ENCODE data around the gene CDH13. TPM values are rescaled to one million over a fixed set of nuclear protein-coding genes. Genes with fewer than 3 reads are reported as not detected.

CDH13 gene
- polyA plus RNA-seq, 2 of the 4 experiments (the other 2 are of a cell fraction): not detected

DNA sequence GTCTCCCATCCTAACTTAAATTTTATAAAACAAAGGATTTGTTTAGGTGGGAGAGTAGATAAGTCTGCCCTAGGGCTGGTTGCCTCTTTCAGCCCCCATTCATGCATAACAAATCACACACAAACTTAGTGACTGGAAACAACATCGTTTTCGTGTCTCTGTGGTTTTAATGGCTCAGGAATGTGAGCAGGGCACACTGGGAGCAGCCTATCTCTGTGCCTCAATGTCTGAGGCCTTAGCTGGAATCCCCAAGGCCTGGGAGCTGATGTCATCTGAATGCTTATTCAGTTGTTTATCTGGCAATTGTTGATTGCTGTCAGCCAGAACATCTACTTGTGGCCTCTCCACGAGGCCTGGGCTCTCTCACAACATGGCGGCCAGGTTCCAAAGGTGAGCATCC, 1079.1 kb downstream of the CDH13 start:
- H3K4me1 ChIP-seq: no peaks in the 10 kb centered on the region
- ChIA-PET CTCF (no interaction called here), POLR2A (no interaction called here)
- ATAC-seq (no peak), DNase-seq (ENCODE audit: low read depth in 1 of 2, low spot score in 1 of 2) (no peak), FAIRE-seq (no peak)
- no peaks in the 10 kb centered on the region for H3K9me3 ChIP-seq
- TF ChIP-seq ZC3H11A (IDR thresholded peaks at IDR 0.05): no peak
- no peak for TF ChIP-seq HDAC2 (IDR thresholded peaks at IDR 0.05)
- WGBS (ENCODE audit: missing lambda C conversion rate): 14% methylated on average over 4 of the region's 4 CpGs
- H3K4me3 ChIP-seq: no peak overlapping the region
- H3K4me2 ChIP-seq: no peak overlapping the region
- H3K27ac ChIP-seq: no peak overlapping the region

DNA sequence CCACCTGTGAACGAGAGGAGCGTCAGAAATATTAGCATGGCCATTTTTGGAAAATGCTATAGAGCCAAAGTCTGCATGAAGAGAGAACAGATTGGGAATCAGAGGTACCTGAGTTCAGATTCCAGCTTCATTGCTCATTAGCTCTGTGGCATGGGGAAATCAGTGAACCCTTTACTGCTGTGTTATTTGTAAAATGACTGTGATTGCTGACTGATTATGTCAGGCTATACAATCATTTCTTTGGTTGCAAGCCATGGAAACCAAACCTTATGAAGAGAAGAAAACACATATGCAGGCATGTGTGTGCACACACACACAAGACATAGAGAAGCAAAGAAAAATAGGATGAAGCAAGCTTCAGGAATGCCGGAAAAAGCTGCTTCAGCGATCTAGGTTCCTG, 1079.6 kb downstream of the CDH13 start:
- ChIA-PET POLR2A (no interaction called here), CTCF (no interaction called here)
- ATAC-seq (no peak), FAIRE-seq (no peak), DNase-seq (ENCODE audit: low read depth in 1 of 2, low spot score in 1 of 2) (no peak)
- TF ChIP-seq CEBPB (IDR thresholded peaks at IDR 0.05) (no peak), EP300 (IDR thresholded peaks at IDR 0.05) (no peak), ZC3H11A (IDR thresholded peaks at IDR 0.05) (no peak), KDM1A (IDR thresholded peaks at IDR 0.05; ENCODE audit: low read depth) (no peak), CHD2 (IDR thresholded peaks at IDR 0.05; ENCODE audit: low read length, partially characterized antibody) (no peak), ZFP36 (IDR thresholded peaks at IDR 0.05; ENCODE audit: borderline replicate concordance, partially characterized antibody) (no peak), EHMT2 (IDR thresholded peaks at IDR 0.05; ENCODE audit: low read depth) (no peak), NR3C1 (IDR thresholded peaks at IDR 0.05) (no peak), HOXA7 (CRISPR knock-in tag; IDR thresholded peaks at IDR 0.05) (no peak), RCOR1 (IDR thresholded peaks at IDR 0.05; ENCODE audit: low read depth, low read length) (no peak), JUN (IDR thresholded peaks at IDR 0.05) (no peak), HOXB5 (CRISPR knock-in tag; IDR thresholded peaks at IDR 0.05) (no peak), MYC (IDR thresholded peaks at IDR 0.05; ENCODE audit: borderline replicate concordance, low read length) (no peak), POLR2A (IDR thresholded peaks at IDR 0.05; ENCODE audit: low read length) (no peak), ESRRA (IDR thresholded peaks at IDR 0.05; ENCODE audit: borderline replicate concordance, low read length) (no peak), TP53 (CRISPR knock-in tag; IDR thresholded peaks at IDR 0.05) (no peak)
- TF ChIP-seq, protein P1, sequence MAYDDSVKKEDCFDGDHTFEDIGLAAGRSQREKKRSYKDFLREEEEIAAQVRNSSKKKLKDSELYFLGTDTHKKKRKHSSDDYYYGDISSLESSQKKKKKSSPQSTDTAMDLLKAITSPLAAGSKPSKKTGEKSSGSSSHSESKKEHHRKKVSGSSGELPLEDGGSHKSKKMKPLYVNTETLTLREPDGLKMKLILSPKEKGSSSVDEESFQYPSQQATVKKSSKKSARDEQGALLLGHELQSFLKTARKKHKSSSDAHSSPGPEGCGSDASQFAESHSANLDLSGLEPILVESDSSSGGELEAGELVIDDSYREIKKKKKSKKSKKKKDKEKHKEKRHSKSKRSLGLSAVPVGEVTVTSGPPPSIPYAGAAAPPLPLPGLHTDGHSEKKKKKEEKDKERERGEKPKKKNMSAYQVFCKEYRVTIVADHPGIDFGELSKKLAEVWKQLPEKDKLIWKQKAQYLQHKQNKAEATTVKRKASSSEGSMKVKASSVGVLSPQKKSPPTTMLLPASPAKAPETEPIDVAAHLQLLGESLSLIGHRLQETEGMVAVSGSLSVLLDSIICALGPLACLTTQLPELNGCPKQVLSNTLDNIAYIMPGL (CRISPR knock-in tag; IDR thresholded peaks at IDR 0.05; ENCODE audit: borderline replicate concordance): no peak
- TF ChIP-seq, protein P2, sequence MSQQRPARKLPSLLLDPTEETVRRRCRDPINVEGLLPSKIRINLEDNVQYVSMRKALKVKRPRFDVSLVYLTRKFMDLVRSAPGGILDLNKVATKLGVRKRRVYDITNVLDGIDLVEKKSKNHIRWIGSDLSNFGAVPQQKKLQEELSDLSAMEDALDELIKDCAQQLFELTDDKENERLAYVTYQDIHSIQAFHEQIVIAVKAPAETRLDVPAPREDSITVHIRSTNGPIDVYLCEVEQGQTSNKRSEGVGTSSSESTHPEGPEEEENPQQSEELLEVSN (IDR thresholded peaks at IDR 0.05; ENCODE audit: borderline replicate concordance, low read depth): no peak
- TF ChIP-seq, protein P3, sequence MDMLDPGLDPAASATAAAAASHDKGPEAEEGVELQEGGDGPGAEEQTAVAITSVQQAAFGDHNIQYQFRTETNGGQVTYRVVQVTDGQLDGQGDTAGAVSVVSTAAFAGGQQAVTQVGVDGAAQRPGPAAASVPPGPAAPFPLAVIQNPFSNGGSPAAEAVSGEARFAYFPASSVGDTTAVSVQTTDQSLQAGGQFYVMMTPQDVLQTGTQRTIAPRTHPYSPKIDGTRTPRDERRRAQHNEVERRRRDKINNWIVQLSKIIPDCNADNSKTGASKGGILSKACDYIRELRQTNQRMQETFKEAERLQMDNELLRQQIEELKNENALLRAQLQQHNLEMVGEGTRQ (IDR thresholded peaks at IDR 0.05): no peak
- no peak overlapping the region for H3K4me2 ChIP-seq
- no peaks in the 10 kb centered on the region for H3K9me3 ChIP-seq
- 40% methylated on average over 4 of the region's 4 CpGs for WGBS (ENCODE audit: missing lambda C conversion rate)
- H3K4me3 ChIP-seq: no peak overlapping the region
- H3K27ac ChIP-seq: no peak overlapping the region
- H3K4me1 ChIP-seq: no peaks in the 10 kb centered on the region

DNA sequence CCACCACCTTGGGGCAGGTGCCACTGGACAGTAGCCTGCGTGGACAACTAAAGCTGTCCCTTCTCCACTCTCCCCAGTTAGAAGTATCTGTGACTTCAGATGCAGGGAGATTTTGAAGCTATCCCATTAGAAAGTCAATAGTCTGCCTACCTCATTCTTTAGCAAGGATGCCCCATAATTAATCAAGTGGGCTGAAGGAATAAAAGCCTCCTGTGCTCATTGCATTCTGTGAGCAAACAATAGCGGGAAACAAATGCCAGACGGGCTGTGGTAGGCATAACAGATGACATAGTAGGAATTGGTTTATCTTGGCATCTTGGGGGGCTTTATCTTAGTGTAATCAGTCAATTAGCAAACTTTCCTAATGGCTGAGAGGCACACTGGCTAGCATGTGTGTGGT, 1084.3 kb downstream of the CDH13 start:
- POLR2A ChIA-PET: no interaction called here
- H3K9me3 ChIP-seq: no peaks in the 10 kb centered on the region
- DNase-seq (ENCODE audit: low read depth in 1 of 2, low spot score in 1 of 2) (no peak), FAIRE-seq (no peak), ATAC-seq (no peak)
- CTCF ChIA-PET: no interaction called here
- no peak overlapping the region for H3K27ac ChIP-seq
- no peak overlapping the region for H3K4me3 ChIP-seq
- WGBS (ENCODE audit: missing lambda C conversion rate): 2% methylated on average over 3 of the region's 3 CpGs
- no peaks in the 10 kb centered on the region for H3K4me1 ChIP-seq
- H3K4me2 ChIP-seq: no peak overlapping the region
- TF ChIP-seq GATA3 (IDR thresholded peaks at IDR 0.05; ENCODE audit: borderline replicate concordance): no peak
- TF ChIP-seq, protein P4, sequence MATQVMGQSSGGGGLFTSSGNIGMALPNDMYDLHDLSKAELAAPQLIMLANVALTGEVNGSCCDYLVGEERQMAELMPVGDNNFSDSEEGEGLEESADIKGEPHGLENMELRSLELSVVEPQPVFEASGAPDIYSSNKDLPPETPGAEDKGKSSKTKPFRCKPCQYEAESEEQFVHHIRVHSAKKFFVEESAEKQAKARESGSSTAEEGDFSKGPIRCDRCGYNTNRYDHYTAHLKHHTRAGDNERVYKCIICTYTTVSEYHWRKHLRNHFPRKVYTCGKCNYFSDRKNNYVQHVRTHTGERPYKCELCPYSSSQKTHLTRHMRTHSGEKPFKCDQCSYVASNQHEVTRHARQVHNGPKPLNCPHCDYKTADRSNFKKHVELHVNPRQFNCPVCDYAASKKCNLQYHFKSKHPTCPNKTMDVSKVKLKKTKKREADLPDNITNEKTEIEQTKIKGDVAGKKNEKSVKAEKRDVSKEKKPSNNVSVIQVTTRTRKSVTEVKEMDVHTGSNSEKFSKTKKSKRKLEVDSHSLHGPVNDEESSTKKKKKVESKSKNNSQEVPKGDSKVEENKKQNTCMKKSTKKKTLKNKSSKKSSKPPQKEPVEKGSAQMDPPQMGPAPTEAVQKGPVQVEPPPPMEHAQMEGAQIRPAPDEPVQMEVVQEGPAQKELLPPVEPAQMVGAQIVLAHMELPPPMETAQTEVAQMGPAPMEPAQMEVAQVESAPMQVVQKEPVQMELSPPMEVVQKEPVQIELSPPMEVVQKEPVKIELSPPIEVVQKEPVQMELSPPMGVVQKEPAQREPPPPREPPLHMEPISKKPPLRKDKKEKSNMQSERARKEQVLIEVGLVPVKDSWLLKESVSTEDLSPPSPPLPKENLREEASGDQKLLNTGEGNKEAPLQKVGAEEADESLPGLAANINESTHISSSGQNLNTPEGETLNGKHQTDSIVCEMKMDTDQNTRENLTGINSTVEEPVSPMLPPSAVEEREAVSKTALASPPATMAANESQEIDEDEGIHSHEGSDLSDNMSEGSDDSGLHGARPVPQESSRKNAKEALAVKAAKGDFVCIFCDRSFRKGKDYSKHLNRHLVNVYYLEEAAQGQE (IDR thresholded peaks at IDR 0.05): no peak
- no peak for TF ChIP-seq RARB (CRISPR knock-in tag; IDR thresholded peaks at IDR 0.05)
- TF ChIP-seq POLR2AphosphoS2 (conservative IDR thresholded peaks at IDR 0.05; ENCODE audit: low read length): no peak
- TF ChIP-seq CEBPB (IDR thresholded peaks at IDR 0.05): no peak
- TF ChIP-seq MAZ (IDR thresholded peaks at IDR 0.05; ENCODE audit: borderline replicate concordance, low read depth, low read length): no peak
- TF ChIP-seq EP300 (IDR thresholded peaks at IDR 0.05): no peak
- no peak for TF ChIP-seq RAD21 (conservative IDR thresholded peaks at IDR 0.05 in 1 of 2, IDR thresholded peaks at IDR 0.05 in 1 of 2)
- TF ChIP-seq ZNF302 (CRISPR knock-in tag; IDR thresholded peaks at IDR 0.05): no peak
- TF ChIP-seq, protein P5, sequence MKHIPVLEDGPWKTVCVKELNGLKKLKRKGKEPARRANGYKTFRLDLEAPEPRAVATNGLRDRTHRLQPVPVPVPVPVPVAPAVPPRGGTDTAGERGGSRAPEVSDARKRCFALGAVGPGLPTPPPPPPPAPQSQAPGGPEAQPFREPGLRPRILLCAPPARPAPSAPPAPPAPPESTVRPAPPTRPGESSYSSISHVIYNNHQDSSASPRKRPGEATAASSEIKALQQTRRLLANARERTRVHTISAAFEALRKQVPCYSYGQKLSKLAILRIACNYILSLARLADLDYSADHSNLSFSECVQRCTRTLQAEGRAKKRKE (CRISPR knock-in tag; IDR thresholded peaks at IDR 0.05; ENCODE audit: low read depth): no peak
- TF ChIP-seq MAFK (IDR thresholded peaks at IDR 0.05; ENCODE audit: partially characterized antibody): no peak
- TF ChIP-seq PHF8 (IDR thresholded peaks at IDR 0.05; ENCODE audit: borderline replicate concordance, low read depth): no peak
- TF ChIP-seq JUN (IDR thresholded peaks at IDR 0.05): no peak
